Loucy (cell line): Measurements from ENCODE around the gene ENOX1.

Experiments
- H2AFZ ChIP-seq: fragments of 200-600 bp; sonication (generic); 2 replicates; pipeline ENCODE4 v1.6.0; 2016; ENCODE audit warnings: antibody characterized with exemption, mild to moderate bottlenecking, low read length, moderate library complexity
- H3F3A ChIP-seq: fragments of 200-600 bp; 2 replicates; pipeline ENCODE4 v1.6.0; 2016; ENCODE audit warnings: antibody characterized with exemption, low read depth, mild to moderate bottlenecking
- H3K27me3 ChIP-seq: fragments of 200-600 bp; sonication (generic); 2 replicates; pipeline ENCODE4 v1.6.1; 2014; ENCODE audit warnings: low read length, mild to moderate bottlenecking; ENCODE audit not compliant: insufficient read depth, poor library complexity, severe bottlenecking
- H3K36me3 ChIP-seq: fragments of 200-600 bp; sonication (generic); 2 replicates; pipeline ENCODE4 v1.6.1; 2016; ENCODE audit warnings: low read length; ENCODE audit not compliant: insufficient read depth
- H3K4me1 ChIP-seq: fragments of 200-600 bp; sonication (generic); 2 replicates; pipeline ENCODE4 v1.5.1; 2014; ENCODE audit warnings: low read length, mild to moderate bottlenecking; ENCODE audit not compliant: insufficient read depth, poor library complexity, severe bottlenecking
- H3K4me2 ChIP-seq: fragments of 200-600 bp; sonication (generic); 2 replicates; pipeline ENCODE4 v1.6.0; 2014; ENCODE audit warnings: antibody characterized with exemption, low read length, low read depth, mild to moderate bottlenecking; ENCODE audit not compliant: poor library complexity, severe bottlenecking
- H3K4me3 ChIP-seq: fragments of 200-600 bp; sonication (generic); 2 replicates; pipeline ENCODE4 v1.5.1; 2014; ENCODE audit warnings: low read length, mild to moderate bottlenecking, mixed read lengths; ENCODE audit not compliant: poor library complexity, severe bottlenecking
- H3K79me2 ChIP-seq: fragments of 200-600 bp; sonication (generic); 2 replicates; pipeline ENCODE4 v1.6.1; 2014; ENCODE audit warnings: low read length; ENCODE audit not compliant: insufficient read depth
- H3K9ac ChIP-seq: fragments of 200-600 bp; sonication (generic); 2 replicates; pipeline ENCODE4 v1.6.0; 2014; ENCODE audit warnings: mild to moderate bottlenecking, low read depth, low read length, moderate library complexity; ENCODE audit not compliant: poor library complexity, severe bottlenecking
- H3K9me2 ChIP-seq: fragments of 200-600 bp; sonication (generic); replicated peaks from 2 replicates; pipeline ENCODE4 v1.6.1; 2016; ENCODE audit warnings: low read depth, low read length, mixed read lengths
- H3K9me3 ChIP-seq: fragments of 200-600 bp; sonication (generic); 2 replicates; pipeline ENCODE4 v1.6.1; 2014; ENCODE audit warnings: mild to moderate bottlenecking, antibody characterized with exemption, low read length, low read depth; ENCODE audit not compliant: insufficient read depth
- H4K20me1 ChIP-seq: fragments of 200-600 bp; sonication (generic); 2 replicates; pipeline ENCODE4 v1.6.0; 2014; ENCODE audit warnings: antibody characterized with exemption, low read length, mild to moderate bottlenecking; ENCODE audit not compliant: insufficient read depth, poor library complexity, severe bottlenecking
- CTCF ChIP-seq: fragments of 200-600 bp; sonication (generic); conservative IDR thresholded peaks from 2 replicates; pipeline ENCODE4 v1.5.1; 2014; ENCODE audit warnings: mild to moderate bottlenecking, antibody characterized with exemption, low read length
- EZH2phosphoT487 ChIP-seq: fragments of 200-600 bp; IDR thresholded peaks from 2 replicates; pipeline ENCODE4 v1.6.1; 2018; ENCODE audit warnings: antibody characterized with exemption, mild to moderate bottlenecking, moderate library complexity, borderline replicate concordance

The ENOX1 gene

GRCh38 chr13:43408274-43408673 lies 378.5 kb downstream of the ENOX1 start:
- H3K4me2 ChIP-seq = no peak overlapping the region
- no peaks in the 10 kb centered on the region for H3K36me3 ChIP-seq
- H3K79me2 ChIP-seq = no peaks in the 10 kb centered on the region
- no peaks in the 10 kb centered on the region for H4K20me1 ChIP-seq
- no peak for TF ChIP-seq EZH2phosphoT487
- no peak for TF ChIP-seq CTCF
- no peak overlapping the region for H3K4me3 ChIP-seq
- no peaks in the 10 kb centered on the region for H3K9me3 ChIP-seq
- no peaks in the 10 kb centered on the region for H3K27me3 ChIP-seq
- no peaks in the 10 kb centered on the region for H3K4me1 ChIP-seq
- no peaks in the 10 kb centered on the region for H3F3A ChIP-seq
- no peaks in the 10 kb centered on the region for H3K9me2 ChIP-seq
- H3K9ac ChIP-seq = no peak overlapping the region
- H2AFZ ChIP-seq = no peak overlapping the region

- no peak overlapping the region for H3K4me2 ChIP-seq
- H3K36me3 ChIP-seq = no peaks in the 10 kb centered on the region
- TF ChIP-seq CTCF = no peak
- no peak for TF ChIP-seq EZH2phosphoT487
- no peak overlapping the region for H3K9ac ChIP-seq
- H3K9me3 ChIP-seq = no peaks in the 10 kb centered on the region
- no peak overlapping the region for H3K4me3 ChIP-seq
- no peaks in the 10 kb centered on the region for H3K4me1 ChIP-seq
- H3K79me2 ChIP-seq = no peaks in the 10 kb centered on the region
- H3K9me2 ChIP-seq = no peaks in the 10 kb centered on the region
- no peak overlapping the region for H2AFZ ChIP-seq
- H4K20me1 ChIP-seq = no peaks in the 10 kb centered on the region
- no peaks in the 10 kb centered on the region for H3K27me3 ChIP-seq
- H3F3A ChIP-seq = no peaks in the 10 kb centered on the region
Measured at GRCh38 chr13:43407023-43407581, 379.7 kb downstream of the ENOX1 start.

GRCh38 chr13:43405457-43405856 lies 381.3 kb downstream of the ENOX1 start:
- no peak overlapping the region for H3K9ac ChIP-seq
- H3K4me3 ChIP-seq = no peak overlapping the region
- H3K36me3 ChIP-seq = no peaks in the 10 kb centered on the region
- no peak for TF ChIP-seq EZH2phosphoT487
- TF ChIP-seq CTCF = no peak
- H3K9me3 ChIP-seq = no peaks in the 10 kb centered on the region
- H3K4me2 ChIP-seq = no peak overlapping the region
- H4K20me1 ChIP-seq = no peaks in the 10 kb centered on the region
- H3K4me1 ChIP-seq = no peaks in the 10 kb centered on the region
- no peak overlapping the region for H2AFZ ChIP-seq
- H3K9me2 ChIP-seq = no peaks in the 10 kb centered on the region
- H3F3A ChIP-seq = no peaks in the 10 kb centered on the region
- H3K79me2 ChIP-seq = no peaks in the 10 kb centered on the region
- H3K27me3 ChIP-seq = no peaks in the 10 kb centered on the region
